PC-9 (cell line): Measurements from ENCODE around the gene CLTB. TPM values are rescaled to one million over a fixed set of nuclear protein-coding genes. Genes with fewer than 3 reads are reported as not detected.

Source experiments
- BruUV-seq: library from RNA; stranded (reverse); fragments of 400-500 nt; replicated peaks from 2 replicates; lab custom pipeline; 2021; lab: Mats Ljungman, UMichigan
- CTCF ChIA-PET: fragments of 300-600 bp; sonication (Branson Sonifier 250); formaldehyde crosslinking; loops from one replicate; lab custom pipeline; 2022; ENCODE audit warnings: antibody characterized with exemption; lab: Charles Lee
- POLR2A ChIA-PET: fragments of 300-600 bp; sonication (Branson Sonifier 250); formaldehyde crosslinking; loops from one replicate; lab custom pipeline; 2022; ENCODE audit warnings: antibody characterized with exemption; ENCODE audit not compliant: unreplicated experiment; lab: Charles Lee
- DNase-seq, 2 experiments: peaks; one replicate each; pipeline versions ENCODE4 v3.0.0 to v3.0.0-alpha.2; 2015 to 2022; ENCODE audit warnings: mixed read lengths in 1 of 2
- H2AFZ ChIP-seq: fragments of 200-600 bp; sonication (generic); 2 replicates; pipeline ENCODE4 v1.8.1; 2017; ENCODE audit warnings: antibody characterized with exemption
- H3F3A ChIP-seq: fragments of 200-600 bp; sonication (generic); 2 replicates; pipeline ENCODE4 v1.8.1; 2017; ENCODE audit warnings: antibody characterized with exemption, mild to moderate bottlenecking, low read depth; ENCODE audit not compliant: insufficient read depth
- H3K27ac ChIP-seq: fragments of 200-600 bp; sonication (generic); 2 replicates; pipeline ENCODE4 v1.6.1; 2016; ENCODE audit warnings: mixed run types
- H3K27me3 ChIP-seq: fragments of 200-600 bp; sonication (generic); 2 replicates; pipeline ENCODE4 v1.6.1; 2016; ENCODE audit warnings: low read depth, mixed run types; ENCODE audit not compliant: insufficient read depth
- H3K36me3 ChIP-seq: fragments of 200-600 bp; sonication (generic); 2 replicates; pipeline ENCODE4 v1.6.1; 2016; ENCODE audit warnings: low read depth, mixed run types
- H3K4me1 ChIP-seq: fragments of 200-600 bp; sonication (generic); replicated peaks from 2 replicates; pipeline ENCODE4 v1.6.1; 2016; ENCODE audit warnings: mixed run types; ENCODE audit not compliant: insufficient read depth
- H3K4me2 ChIP-seq: fragments of 200-600 bp; sonication (generic); 2 replicates; pipeline ENCODE4 v1.6.1; 2017; ENCODE audit warnings: mixed run types
- H3K4me3 ChIP-seq: fragments of 200-600 bp; sonication (generic); 2 replicates; pipeline ENCODE4 v1.6.1; 2016; ENCODE audit warnings: mixed run types
- H3K79me2 ChIP-seq: fragments of 200-600 bp; sonication (generic); 2 replicates; pipeline ENCODE4 v1.6.1; 2017; ENCODE audit warnings: low read depth, mixed run types
- H3K9me2 ChIP-seq: fragments of 200-600 bp; sonication (generic); 2 replicates; pipeline ENCODE4 v1.8.1; 2017; ENCODE audit warnings: mild to moderate bottlenecking; ENCODE audit not compliant: insufficient read depth
- H3K9me3 ChIP-seq: fragments of 200-600 bp; sonication (generic); 2 replicates; pipeline ENCODE4 v1.8.1; 2016; ENCODE audit warnings: low read depth; ENCODE audit not compliant: insufficient read depth
- H4K20me1 ChIP-seq: fragments of 200-600 bp; sonication (generic); 2 replicates; pipeline ENCODE4 v1.8.1; 2017; ENCODE audit not compliant: insufficient read depth
- EZH2 ChIP-seq: fragments of 200-600 bp; sonication (generic); IDR thresholded peaks from 2 replicates; pipeline ENCODE4 v1.8.0; 2017; ENCODE audit warnings: antibody characterized with exemption, low read depth
- intact Hi-C: fragments of 100-400 bp; cut with micrococcal nuclease; formaldehyde crosslinking; loops from one replicate; pipeline ENCODE4 v1.10.0; 2022; ENCODE audit not compliant: unreplicated experiment
- total RNA-seq: library from RNA; stranded (reverse); gene quantifications from 2 replicates; pipeline ENCODE4 v1.2.3, GENCODE V29; 2021
- TF ChIP-seq, protein P1 (sequence below): fragments of 200-600 bp; sonication (generic); conservative IDR thresholded peaks from 2 replicates; pipeline ENCODE4 v1.6.1; 2017; ENCODE audit warnings: mixed run types, antibody characterized with exemption, mild to moderate bottlenecking, moderate library complexity

Gene CLTB
- total RNA-seq, 1 experiment from 2014 or later = 123 TPM

DNA sequence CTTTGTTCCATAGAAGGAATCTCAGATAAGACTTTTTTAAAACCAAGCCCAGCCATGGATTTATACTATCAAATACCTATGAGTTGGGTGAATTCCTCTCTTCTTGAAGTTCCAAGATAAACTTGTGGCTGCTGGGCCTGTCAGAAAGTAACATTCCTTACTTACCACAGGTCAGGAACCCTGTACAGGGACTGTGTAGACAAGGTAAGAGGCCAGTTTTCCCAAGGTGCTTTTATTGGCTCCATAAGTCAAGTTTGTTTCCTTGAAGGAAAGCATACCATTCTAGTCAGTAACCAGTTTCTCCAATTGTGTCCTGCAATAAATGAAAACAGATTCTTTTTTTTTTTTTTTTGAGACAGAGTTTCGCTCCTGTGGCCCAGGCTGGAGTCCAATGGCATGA lies 8.8 kb upstream of the CLTB start:
- Histone ChIP-seq H3K4me2 (peak overlapping the region; percentile 42; the same call in 1 of the 2 replicates), H3K27me3 (no peaks in the 10 kb centered on the region), H3K9me2 (no peaks in the 10 kb centered on the region), H4K20me1 (no peaks in the 10 kb centered on the region), H3K36me3 (no peaks in the 10 kb centered on the region), H3K4me1 (peaks cover 65% of the 10 kb centered on the region), H2AFZ (no peak overlapping the region), H3K9me3 (peaks cover 28% of the 10 kb centered on the region), H3K4me3 (no peak overlapping the region), H3K79me2 (no peaks in the 10 kb centered on the region), H3F3A (peaks cover 42% of the 10 kb centered on the region), H3K27ac (peak overlapping the region; percentile 92)
- DNase-seq = peak; percentile 56 to 98
- ChIA-PET POLR2A (no interaction called here), CTCF (no interaction called here)
- BruUV-seq = no TSS peak
- intact Hi-C loops = no loop called here
- TF ChIP-seq, protein P1, sequence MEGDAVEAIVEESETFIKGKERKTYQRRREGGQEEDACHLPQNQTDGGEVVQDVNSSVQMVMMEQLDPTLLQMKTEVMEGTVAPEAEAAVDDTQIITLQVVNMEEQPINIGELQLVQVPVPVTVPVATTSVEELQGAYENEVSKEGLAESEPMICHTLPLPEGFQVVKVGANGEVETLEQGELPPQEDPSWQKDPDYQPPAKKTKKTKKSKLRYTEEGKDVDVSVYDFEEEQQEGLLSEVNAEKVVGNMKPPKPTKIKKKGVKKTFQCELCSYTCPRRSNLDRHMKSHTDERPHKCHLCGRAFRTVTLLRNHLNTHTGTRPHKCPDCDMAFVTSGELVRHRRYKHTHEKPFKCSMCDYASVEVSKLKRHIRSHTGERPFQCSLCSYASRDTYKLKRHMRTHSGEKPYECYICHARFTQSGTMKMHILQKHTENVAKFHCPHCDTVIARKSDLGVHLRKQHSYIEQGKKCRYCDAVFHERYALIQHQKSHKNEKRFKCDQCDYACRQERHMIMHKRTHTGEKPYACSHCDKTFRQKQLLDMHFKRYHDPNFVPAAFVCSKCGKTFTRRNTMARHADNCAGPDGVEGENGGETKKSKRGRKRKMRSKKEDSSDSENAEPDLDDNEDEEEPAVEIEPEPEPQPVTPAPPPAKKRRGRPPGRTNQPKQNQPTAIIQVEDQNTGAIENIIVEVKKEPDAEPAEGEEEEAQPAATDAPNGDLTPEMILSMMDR = no peak
- no peak for TF ChIP-seq EZH2

DNA sequence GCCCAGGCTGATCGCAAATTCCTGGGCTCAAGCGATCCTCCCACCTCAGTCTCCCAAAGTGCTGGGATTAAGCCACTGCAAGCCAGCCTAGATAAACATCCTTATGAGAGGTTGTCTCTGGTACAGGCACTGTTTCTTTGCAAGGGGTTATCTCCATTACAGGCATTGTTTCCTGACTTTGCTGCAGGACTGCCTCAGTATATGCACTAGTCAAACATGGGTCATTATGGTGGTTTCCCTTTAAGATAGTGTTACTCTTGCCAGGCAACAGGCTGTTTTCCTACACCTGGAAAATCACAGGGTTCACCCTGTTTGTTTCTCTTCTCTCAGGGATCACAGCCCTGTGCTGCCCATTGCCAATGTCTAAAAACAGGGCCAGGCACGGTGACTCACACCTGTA lies 7.8 kb upstream of the CLTB start:
- DNase-seq = peak in 1 of 2 experiments; percentile 34
- no TSS peak for BruUV-seq
- CTCF ChIA-PET = no interaction called here
- Histone ChIP-seq H3K4me1 (peaks cover 73% of the 10 kb centered on the region), H3K4me3 (no peak overlapping the region), H3K27me3 (no peaks in the 10 kb centered on the region), H3K27ac (peak overlapping the region; percentile 92), H3K36me3 (no peaks in the 10 kb centered on the region), H3F3A (peaks cover 51% of the 10 kb centered on the region), H3K9me3 (peaks cover 33% of the 10 kb centered on the region), H3K4me2 (no peak overlapping the region), H4K20me1 (no peaks in the 10 kb centered on the region), H2AFZ (no peak overlapping the region), H3K9me2 (no peaks in the 10 kb centered on the region), H3K79me2 (no peaks in the 10 kb centered on the region)
- intact Hi-C loops = no loop called here
- TF ChIP-seq, protein P1 = no peak
- TF ChIP-seq EZH2 = no peak
- POLR2A ChIA-PET = no interaction called here

DNA sequence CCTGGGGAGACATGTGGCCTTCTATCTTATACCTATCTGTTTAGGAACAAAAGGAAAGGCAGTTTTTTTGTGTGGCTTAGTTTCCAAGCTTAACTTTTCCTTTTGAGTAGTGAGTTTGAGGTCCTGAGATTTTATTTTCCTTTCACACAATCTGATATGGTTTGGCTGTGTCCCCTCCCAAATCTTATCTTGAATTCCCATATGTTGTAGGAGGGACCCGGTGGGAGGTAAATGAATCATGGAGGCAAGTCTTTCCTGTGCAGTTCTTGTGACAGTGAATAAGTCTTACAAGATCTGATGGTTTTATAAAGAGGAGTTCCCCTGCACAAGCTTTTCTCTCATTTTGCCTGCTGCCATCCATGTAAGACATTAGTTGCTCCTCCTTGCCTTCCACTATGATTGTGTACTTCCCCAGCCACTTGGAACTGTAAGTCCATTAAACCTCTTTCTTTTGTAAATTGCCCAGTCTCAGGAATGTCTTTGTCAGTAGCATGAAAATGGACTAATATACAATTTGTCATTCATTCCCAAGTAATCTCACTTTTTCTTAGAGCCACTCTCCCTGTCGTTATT lies 4.7 kb upstream of the CLTB start:
- intact Hi-C loops = no loop called here
- ChIA-PET CTCF (interaction anchor here (0.6 to 0.7 kb wide), 3 partner anchors 14 to 519 kb away, joined by 3 to 7 read pairs (median 4); no protein-coding TSS in a partner anchor), POLR2A (no interaction called here)
- Histone ChIP-seq H3K36me3 (no peaks in the 10 kb centered on the region), H4K20me1 (no peaks in the 10 kb centered on the region), H3K9me2 (no peaks in the 10 kb centered on the region), H3K27ac (peak overlapping the region; percentile 94), H3K27me3 (no peaks in the 10 kb centered on the region), H2AFZ (no peak overlapping the region), H3K79me2 (peaks cover 1% of the 10 kb centered on the region), H3F3A (peaks cover 57% of the 10 kb centered on the region), H3K4me1 (peaks cover 73% of the 10 kb centered on the region), H3K4me2 (no peak overlapping the region), H3K9me3 (peaks cover 24% of the 10 kb centered on the region), H3K4me3 (no peak overlapping the region)
- BruUV-seq = no TSS peak
- TF ChIP-seq, protein P1 = no peak
- TF ChIP-seq EZH2 = no peak
- DNase-seq = no peak
